ENCODE results near the gene DCHS1.

Gene DCHS1

DNA sequence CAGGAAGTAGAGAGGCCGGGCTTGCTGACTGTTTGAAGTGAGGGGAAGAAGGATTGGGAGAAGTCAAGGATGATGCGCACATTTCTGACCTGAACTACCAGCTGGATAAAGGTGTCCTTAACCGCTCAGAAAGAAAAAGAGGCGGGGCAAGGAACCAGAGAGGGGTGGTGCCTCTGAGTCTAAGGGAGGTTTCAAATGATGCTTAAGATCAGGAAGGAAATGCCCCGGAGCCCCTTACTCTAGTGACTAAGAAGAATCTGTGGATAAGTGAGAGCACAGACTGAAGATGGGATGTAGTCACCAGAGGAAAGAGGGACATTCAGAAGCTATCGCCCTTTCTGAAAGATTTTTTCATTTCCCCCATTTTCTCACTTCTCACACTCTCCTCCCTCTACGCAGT, 12.7 kb downstream of the DCHS1 start:
- DNase-seq = no peak

- no peak for DNase-seq
Measured at GRCh38 chr11:6640985-6641701, 14.5 kb downstream of the DCHS1 start.

GRCh38 chr11:6640036-6640984, 15.3 kb downstream of the DCHS1 start:
- no peak for DNase-seq

GRCh38 chr11:6638429-6638828, 17.2 kb downstream of the DCHS1 start:
- no peak for DNase-seq

DNA sequence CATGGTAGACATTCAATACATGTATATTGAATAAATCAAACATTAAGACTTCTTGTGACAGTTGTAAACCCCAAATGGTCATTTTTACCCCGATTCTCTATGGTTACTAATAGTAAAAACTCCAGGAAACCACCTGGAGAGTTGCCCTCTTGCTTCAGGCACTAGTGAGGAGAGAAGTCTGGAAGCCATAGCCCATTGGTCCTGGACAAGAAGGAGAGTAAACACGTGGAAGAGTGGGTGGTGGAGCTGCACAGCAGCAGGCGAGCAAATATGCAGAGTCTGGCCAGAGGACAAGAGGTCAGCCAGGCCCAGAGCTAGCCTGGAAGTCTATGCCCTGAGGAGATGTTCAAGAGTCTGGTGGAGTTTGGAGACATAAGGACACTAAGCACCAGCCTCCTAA, 17.7 kb downstream of the DCHS1 start:
- DNase-seq = no peak

DNA sequence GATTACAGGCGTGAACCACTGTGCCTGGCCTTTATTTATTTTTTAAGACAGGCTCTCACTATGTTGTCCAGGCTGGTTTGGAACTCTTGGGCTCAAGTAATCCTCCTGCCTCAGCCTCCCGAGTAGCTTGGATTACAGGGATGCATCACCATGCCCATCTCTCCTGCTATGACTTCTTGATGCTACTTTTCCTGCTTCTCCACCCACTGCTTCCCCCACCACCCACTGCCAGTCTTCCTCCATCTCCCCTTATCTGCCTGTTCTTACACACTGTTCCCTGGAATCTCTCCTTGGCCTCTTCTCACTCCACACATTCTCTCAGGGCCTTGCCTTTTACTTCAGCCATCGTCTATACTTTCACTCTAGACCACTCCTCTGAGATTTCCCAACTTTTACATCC, 19.1 kb downstream of the DCHS1 start:
- no peak for DNase-seq

- DNase-seq = no peak
Measured at GRCh38 chr11:6635082-6635932, 20.3 kb downstream of the DCHS1 start.

- DNase-seq = no peak
Measured at GRCh38 chr11:6634534-6634933, 21.1 kb downstream of the DCHS1 start.

DNA sequence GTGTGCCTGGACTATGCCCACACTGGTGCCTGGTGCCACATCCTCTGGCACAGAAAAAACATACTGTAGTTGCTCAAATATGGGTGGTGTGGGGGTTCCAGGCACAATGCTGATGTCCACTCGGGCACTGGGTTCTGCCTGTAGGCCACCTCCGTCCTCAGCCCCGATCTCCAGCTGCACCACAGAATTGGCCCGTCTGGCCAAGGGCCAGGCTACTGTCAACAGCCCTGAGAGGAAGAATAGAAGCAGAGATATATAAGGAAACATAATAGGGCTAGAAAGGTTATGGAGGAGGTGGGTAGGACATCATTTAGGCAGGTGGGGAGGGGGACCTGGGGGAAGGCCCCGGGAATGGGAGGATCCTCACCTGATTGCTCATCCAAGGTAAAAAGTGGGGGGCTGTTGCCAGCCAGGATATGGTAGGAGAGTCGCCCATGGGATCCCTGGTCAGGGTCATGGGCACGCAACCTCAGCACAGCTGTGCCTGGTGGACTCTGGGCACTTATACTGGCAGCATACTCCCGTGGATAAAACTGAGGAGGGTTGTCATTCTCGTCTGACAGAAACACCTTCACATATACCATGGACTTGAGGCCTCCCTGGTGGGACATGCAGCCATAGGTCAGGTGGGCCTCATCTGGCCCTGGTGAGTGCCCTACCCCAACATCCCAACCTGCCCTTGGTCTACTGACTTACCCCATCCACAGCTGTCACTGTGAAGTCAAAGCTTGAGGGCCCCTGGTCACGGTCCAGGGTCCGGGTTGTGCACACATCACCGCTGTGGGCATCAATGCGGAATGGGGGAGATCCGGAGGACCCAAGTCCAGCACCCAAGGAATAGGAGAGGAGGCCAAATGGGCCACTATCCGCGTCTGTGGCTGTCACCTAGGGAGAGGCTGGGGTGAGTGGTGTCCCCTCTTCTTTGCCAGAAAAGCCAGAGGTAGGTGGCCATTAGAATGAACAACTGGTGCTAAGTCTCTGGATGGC, 21.9 kb downstream of the DCHS1 start:
- no peak for DNase-seq

DNA sequence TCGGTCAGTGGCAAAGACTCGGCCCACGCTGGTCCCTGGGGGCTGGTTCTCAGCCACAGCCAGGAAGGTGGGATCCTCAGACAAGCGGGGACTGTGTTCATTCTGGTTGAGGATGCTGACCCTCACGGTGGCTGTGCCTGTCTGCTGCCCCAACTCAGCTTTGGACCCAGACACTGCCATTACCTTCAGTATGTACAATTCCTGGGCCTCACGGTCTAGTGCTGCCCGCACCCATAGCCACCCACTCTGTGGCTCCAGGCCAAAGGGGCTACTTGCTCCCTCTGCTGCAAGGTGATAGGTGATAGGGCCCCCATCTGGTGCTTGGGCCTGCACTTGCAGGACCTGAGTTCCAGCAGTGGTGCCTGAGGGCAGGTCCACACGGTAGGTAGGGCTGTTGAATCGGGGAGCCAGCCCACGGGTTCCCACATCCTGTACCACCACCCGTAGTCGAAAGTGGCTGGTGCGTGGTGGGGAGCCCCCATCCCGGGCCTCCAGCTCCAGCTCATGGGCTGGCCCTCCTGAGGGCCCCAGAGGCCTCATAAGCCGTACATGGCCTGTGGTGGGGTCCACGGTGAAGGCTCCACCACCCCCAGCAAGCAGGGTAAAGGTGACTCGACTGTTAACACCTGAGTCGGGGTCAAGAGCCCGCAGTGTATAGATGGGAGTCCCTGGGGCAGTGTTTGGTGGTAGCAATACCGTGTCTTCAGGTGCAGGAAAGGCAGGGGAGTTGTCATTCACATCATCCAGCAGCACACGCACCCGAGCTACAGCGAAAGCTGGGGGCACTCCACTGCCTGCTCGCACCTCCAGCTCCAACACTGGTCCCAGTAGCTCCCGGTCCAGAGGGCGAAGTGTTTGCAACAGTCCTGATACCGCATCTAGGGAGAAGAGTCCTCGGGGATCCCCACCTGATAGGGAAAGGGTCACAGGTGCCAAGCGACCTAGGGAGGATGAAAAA, 23.2 kb downstream of the DCHS1 start:
- no peak for DNase-seq

DNA sequence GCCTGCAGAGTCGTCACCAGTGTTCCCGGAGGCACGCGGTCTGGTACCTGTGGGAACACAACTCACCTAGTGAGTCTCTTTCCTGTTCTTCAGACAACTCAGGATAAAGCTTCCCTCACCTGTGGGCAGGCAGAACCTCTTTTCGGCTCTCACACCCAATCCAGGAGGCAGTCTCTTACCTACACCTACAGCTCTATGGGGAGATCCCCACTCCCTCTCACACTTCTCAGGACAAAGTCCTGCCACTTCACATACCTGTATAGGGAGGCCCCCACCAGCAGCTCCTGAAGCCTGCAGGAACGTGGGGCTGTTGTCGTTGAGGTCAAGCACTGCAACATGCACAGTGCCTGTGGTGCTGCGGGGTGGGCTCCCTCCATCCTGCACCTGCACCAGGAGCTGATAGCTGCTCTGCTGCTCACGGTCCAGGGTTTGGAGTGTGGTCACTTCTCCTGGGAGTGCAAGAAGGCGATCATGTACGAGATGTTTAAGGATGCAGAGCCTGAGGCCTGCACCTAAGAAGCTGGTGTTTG, 24.2 kb downstream of the DCHS1 start:
- no peak for DNase-seq

GRCh38 chr11:6630632-6631291, 24.8 kb downstream of the DCHS1 start:
- no peak for DNase-seq

DNA sequence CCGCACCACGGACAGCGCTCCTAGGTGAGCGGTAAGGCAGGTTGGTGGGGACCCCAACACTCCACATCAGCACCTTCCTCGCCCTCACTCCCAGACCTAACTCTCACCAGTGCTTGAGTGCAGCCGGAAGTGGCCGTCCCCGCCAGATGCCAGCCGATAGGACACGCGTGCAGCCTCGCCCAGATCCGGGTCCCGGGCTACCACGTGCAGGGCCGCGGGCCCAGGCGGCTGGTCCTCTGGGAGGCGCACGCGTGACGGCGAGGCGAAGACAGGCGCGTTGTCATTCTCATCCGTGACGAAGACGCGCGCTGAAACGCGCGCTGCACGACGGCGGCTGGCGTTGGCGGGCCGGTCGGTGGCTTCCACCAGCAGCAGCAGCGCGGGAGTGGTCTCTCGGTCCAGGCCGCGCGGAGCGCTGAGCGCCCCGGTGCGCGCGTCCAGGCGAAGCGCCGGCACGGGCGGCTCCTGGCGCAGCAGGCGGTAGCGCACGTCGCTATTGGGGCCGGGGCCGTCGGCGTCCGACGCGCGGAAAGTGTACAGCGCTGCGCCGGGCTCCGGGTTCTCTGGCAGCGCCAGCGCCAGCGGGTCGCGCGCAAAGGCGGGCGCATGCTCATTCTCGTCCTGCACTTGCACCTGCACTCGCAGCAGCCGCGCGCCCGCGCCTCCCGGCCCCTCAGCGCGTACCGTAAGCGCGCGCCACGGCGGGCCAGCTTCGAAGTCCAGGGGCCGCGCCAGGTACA, 25.5 kb downstream of the DCHS1 start:
- DNase-seq = no peak

GRCh38 chr11:6629573-6629891, 26.1 kb downstream of the DCHS1 start:
- DNase-seq = no peak

- no peak for DNase-seq
Measured at GRCh38 chr11:6628526-6628925, 27.1 kb downstream of the DCHS1 start.

GRCh38 chr11:6627762-6628241, 27.8 kb downstream of the DCHS1 start:
- DNase-seq = no peak

GRCh38 chr11:6626971-6627761, 28.4 kb downstream of the DCHS1 start:
- DNase-seq = no peak

DNA sequence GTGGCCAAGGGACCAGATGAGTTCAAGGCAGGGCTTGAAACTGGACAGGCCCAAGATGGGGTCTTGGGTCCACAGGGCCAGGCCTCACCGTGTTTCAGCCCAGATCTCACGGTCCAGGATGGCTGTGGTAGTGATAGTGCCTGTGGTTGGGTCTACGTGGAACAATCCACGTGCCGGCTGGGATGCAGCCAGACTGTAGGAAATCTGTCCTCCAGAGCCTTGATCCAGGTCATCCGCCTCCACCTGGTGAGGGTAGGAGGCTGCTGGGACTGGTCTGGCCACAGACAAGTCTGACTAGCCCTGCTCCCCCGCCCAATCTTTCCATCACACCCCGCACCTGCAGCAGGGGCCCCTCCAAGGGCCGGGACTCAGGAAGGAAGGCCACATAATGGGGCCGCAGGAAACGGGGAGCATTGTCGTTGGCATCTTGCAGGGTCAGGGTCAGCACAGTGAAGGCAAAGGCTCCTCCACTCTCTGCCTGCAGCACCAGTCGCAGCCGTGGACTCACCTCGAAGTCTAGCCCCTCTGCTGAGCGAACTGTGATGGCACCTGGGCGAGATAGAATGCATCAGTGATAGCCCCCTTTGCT, 29.7 kb downstream of the DCHS1 start:
- DNase-seq = no peak
